ENCODE measurements around the gene COG3.
A peak's percentile ranks its signal among the peaks of the same experiment; 100 is the strongest.
"Not testable (repeated sequence)": the region's sequence is repeated elsewhere in the genome, so short reads cannot be mapped to it uniquely, and the experiment has no call there.

The COG3 gene

GRCh38 chr13:45464687-45465453 lies at the start of gene COG3:
Gene COG3, plus strand, starts transcription at chr13:45464939. Its CDS starts 98 bp downstream, at chr13:45465037.
- peak; percentile 96 for DNase-seq

- DNase-seq: no peak
Observed at GRCh38 chr13:45415112-45415511, 49.6 kb upstream of the COG3 start.

- DNase-seq: no peak
Observed at GRCh38 chr13:45416516-45417128, 48.1 kb upstream of the COG3 start.

- DNase-seq: peak; percentile 95
Observed at GRCh38 chr13:45417790-45418534, 46.8 kb upstream of the COG3 start, which contains the start of gene SLC25A30. Gene SLC25A30, minus strand, starts transcription at chr13:45418373. Its CDS starts 6,948 bp downstream, at chr13:45411425.

- DNase-seq: not testable (repeated sequence)
Observed at GRCh38 chr13:45419389-45419788, 45.4 kb upstream of the COG3 start.

- DNase-seq: no peak
Observed at GRCh38 chr13:45419945-45420344, 44.8 kb upstream of the COG3 start.

GRCh38 chr13:45422731-45423292 lies 41.9 kb upstream of the COG3 start:
- no peak for DNase-seq

- not testable (repeated sequence) for DNase-seq
Observed at GRCh38 chr13:45426056-45426841, 38.5 kb upstream of the COG3 start.

GRCh38 chr13:45432737-45433380 lies 31.9 kb upstream of the COG3 start:
- no peak for DNase-seq

GRCh38 chr13:45433381-45433790 lies 31.4 kb upstream of the COG3 start:
- no peak for DNase-seq

- DNase-seq: no peak
Observed at GRCh38 chr13:45434556-45435371, 30.0 kb upstream of the COG3 start.

GRCh38 chr13:45436332-45436731 lies 28.4 kb upstream of the COG3 start:
- DNase-seq: no peak

- no peak for DNase-seq
Observed at GRCh38 chr13:45436953-45437352, 27.8 kb upstream of the COG3 start.

- no peak for DNase-seq
Observed at GRCh38 chr13:45437947-45438346, 26.8 kb upstream of the COG3 start.

- no peak for DNase-seq
Observed at GRCh38 chr13:45439008-45439407, 25.7 kb upstream of the COG3 start.

GRCh38 chr13:45439781-45440462 lies 24.8 kb upstream of the COG3 start:
- no peak for DNase-seq

GRCh38 chr13:45441633-45442032 lies 23.1 kb upstream of the COG3 start:
- DNase-seq: no peak

GRCh38 chr13:45445053-45445452 lies 19.7 kb upstream of the COG3 start:
- DNase-seq: no peak

- no peak for DNase-seq
Observed at GRCh38 chr13:45446181-45446580, 18.6 kb upstream of the COG3 start.

- DNase-seq: no peak
Observed at GRCh38 chr13:45447050-45447661, 17.6 kb upstream of the COG3 start.
